ENCODE data around the gene RELN. TPM values are rescaled to one million over a fixed set of nuclear protein-coding genes. Genes with fewer than 3 reads are reported as not detected.

Gene RELN
- total and polyA plus RNA-seq, 2 donors, result 0.28 to 0.96 TPM

DNA sequence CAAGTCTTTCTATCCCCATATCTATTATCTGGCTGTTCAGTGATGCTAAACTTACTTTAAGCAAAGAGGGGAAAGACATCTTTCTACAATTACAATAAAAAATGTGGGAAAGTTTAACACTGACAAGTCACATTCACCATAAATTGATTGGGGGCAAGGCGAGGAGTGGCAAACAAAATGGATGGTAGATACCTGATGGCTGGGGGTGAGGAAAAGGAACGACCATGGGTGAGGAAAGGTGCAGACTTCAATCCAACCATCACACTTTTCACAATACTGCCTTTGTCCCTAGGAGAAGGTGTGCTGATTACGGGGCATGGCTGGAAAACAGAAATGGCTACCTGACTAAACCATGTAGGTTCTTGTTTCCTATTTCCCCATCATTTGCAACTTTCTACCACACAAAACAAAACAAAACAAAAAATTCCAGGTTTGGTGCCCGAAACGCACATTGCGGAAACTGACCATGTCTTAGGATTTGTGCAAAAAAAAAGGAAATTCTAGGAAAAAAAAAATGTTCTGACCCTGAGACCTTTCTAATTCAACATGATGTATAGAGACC lies 3.8 kb downstream of the RELN start:
- H3K36me3 ChIP-seq (ENCODE audit: control insufficient read depth in 2 of 2, insufficient read depth in 2 of 2, low read length in 1 of 2), result no peaks in the 10 kb centered on the region
- peaks cover 0 to 2% of the 10 kb centered on the region in 2 donors for H3K9me3 ChIP-seq (ENCODE audit: control insufficient read depth in 2 of 2, insufficient read depth in 1 of 2, low read length in 1 of 2)
- H3K4me1 ChIP-seq (ENCODE audit: control insufficient read depth in 2 of 2, insufficient read depth in 2 of 2, low read length in 2 of 2), result no peaks in the 10 kb centered on the region
- peaks cover 33 to 34% of the 10 kb centered on the region in 2 donors for H3K27me3 ChIP-seq (ENCODE audit: control insufficient read depth in 2 of 2, insufficient read depth in 1 of 2, low read length in 1 of 2)
- DNase-seq (ENCODE audit: low read depth in 6 of 9, low spot score in 9 of 9), result no peak
- H3K4me3 ChIP-seq (ENCODE audit: low read length in 2 of 2), result no peak overlapping the region
- H3K27ac ChIP-seq (ENCODE audit: low read depth in 1 of 2, low read length in 1 of 2), result no peak overlapping the region
- 89% methylated on average over 6 of the region's 6 CpGs for WGBS

DNA sequence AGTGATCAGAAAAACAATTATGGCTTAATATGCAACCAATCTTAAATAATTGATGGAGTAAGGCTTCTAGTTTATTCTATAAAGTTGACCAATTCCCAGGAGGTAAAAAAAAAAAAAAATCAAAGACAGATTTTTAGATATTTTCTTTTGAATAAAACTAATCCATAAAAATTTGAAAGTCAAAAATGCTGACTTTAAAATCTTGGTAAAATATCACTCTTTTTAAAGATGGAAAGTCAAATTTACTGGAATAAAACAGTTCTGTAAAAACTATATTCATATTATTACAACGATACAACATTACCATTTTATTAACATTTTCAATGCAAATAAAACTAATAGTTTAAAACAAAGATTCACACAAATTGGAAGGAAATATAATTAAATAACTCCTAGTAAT lies 5.4 kb downstream of the RELN start:
- Histone ChIP-seq H3K4me3 (ENCODE audit: low read length in 2 of 2) (no peak overlapping the region), H3K27ac (ENCODE audit: low read depth in 1 of 2, low read length in 1 of 2) (no peak overlapping the region), H3K27me3 (ENCODE audit: control insufficient read depth in 2 of 2, insufficient read depth in 1 of 2, low read length in 1 of 2) (peaks cover 17 to 20% of the 10 kb centered on the region in 2 donors), H3K36me3 (ENCODE audit: control insufficient read depth in 2 of 2, insufficient read depth in 2 of 2, low read length in 1 of 2) (no peaks in the 10 kb centered on the region), H3K4me1 (ENCODE audit: control insufficient read depth in 2 of 2, insufficient read depth in 2 of 2, low read length in 2 of 2) (no peaks in the 10 kb centered on the region), H3K9me3 (ENCODE audit: control insufficient read depth in 2 of 2, insufficient read depth in 1 of 2, low read length in 1 of 2) (peaks cover 0 to 2% of the 10 kb centered on the region in 2 donors)
- 97% methylated on average over 1 of the region's 1 CpG for WGBS
- no peak for DNase-seq (ENCODE audit: low read depth in 6 of 9, low spot score in 9 of 9)

DNA sequence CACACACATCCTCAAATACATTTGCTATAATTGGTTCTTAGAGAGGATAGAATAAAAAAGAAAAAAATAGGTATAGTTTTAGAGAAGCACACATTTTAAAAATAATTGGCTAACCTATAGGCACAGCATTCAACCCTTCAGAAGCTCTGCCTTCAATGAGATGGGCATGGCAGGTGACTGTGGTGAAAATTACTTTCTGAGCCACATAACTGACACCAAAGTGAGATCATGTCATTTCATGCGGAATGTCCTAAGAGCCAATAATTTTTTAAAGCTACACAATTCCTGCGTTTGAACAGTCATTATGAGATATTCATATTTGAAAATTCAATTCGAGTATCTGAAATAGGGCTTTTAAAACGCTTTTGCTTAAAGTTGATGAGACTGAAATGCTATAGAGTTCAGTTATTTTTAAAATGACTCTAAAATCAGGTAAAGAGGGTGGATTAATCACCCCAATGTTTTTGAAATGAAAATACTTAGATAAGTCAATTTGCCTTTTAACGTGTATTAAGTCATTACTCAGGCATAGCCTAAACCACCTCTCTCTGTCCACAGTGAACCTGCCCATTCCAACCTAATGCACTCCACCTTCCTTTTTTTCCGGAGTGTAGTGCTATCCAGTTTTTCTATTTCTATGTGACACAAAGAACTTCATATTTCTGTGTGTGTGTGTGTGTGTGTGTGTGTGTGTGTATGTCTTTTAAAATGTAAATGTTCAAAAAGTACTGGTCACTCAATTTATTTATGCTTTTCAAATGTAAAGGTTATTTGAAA lies 6.1 kb downstream of the RELN start:
- 73% methylated on average over 6 of the region's 6 CpGs for WGBS

DNA sequence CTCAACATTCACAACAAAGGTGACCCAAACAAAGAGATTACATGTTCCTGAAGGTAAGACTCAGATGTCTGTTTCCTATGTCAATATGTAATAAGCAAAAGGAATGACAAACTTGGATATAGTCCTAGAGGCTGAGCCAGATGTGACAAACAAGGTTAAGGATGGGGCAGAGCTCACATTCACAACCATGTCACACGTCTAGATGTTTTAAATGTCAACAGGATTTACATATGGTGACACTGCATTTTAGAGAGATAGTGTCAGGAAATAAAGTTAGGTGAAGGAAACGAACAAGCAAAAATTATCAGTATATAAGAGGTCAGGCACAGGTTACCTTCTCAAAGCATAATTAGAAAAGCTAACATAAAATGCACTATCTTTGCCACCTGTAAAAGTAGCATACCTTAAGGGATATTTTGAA lies 8.4 kb downstream of the RELN start:
- no peak for DNase-seq (ENCODE audit: low read depth in 6 of 9, low spot score in 9 of 9)
- Histone ChIP-seq H3K4me1 (ENCODE audit: control insufficient read depth in 2 of 2, insufficient read depth in 2 of 2, low read length in 2 of 2) (no peaks in the 10 kb centered on the region), H3K27me3 (ENCODE audit: control insufficient read depth in 2 of 2, insufficient read depth in 1 of 2, low read length in 1 of 2) (no peaks in the 10 kb centered on the region), H3K27ac (ENCODE audit: low read depth in 1 of 2, low read length in 1 of 2) (no peak overlapping the region), H3K36me3 (ENCODE audit: control insufficient read depth in 2 of 2, insufficient read depth in 2 of 2, low read length in 1 of 2) (no peaks in the 10 kb centered on the region), H3K9me3 (ENCODE audit: control insufficient read depth in 2 of 2, insufficient read depth in 1 of 2, low read length in 1 of 2) (no peaks in the 10 kb centered on the region), H3K4me3 (ENCODE audit: low read length in 2 of 2) (no peak overlapping the region)
- 46% methylated on average over 2 of the region's 2 CpGs for WGBS

More for the DNA sequence above, 6.1 kb downstream of the RELN start:
- Histone ChIP-seq H3K27me3 (ENCODE audit: control insufficient read depth in 2 of 2, insufficient read depth in 1 of 2, low read length in 1 of 2) (peaks cover 10 to 14% of the 10 kb centered on the region in 2 donors), H3K4me1 (ENCODE audit: control insufficient read depth in 2 of 2, insufficient read depth in 2 of 2, low read length in 2 of 2) (no peaks in the 10 kb centered on the region), H3K9me3 (ENCODE audit: control insufficient read depth in 2 of 2, insufficient read depth in 1 of 2, low read length in 1 of 2) (no peaks in the 10 kb centered on the region), H3K36me3 (ENCODE audit: control insufficient read depth in 2 of 2, insufficient read depth in 2 of 2, low read length in 1 of 2) (no peaks in the 10 kb centered on the region), H3K4me3 (ENCODE audit: low read length in 2 of 2) (no peak overlapping the region), H3K27ac (ENCODE audit: low read depth in 1 of 2, low read length in 1 of 2) (no peak overlapping the region)
- DNase-seq (ENCODE audit: low read depth in 6 of 9, low spot score in 9 of 9), result no peak

DNA sequence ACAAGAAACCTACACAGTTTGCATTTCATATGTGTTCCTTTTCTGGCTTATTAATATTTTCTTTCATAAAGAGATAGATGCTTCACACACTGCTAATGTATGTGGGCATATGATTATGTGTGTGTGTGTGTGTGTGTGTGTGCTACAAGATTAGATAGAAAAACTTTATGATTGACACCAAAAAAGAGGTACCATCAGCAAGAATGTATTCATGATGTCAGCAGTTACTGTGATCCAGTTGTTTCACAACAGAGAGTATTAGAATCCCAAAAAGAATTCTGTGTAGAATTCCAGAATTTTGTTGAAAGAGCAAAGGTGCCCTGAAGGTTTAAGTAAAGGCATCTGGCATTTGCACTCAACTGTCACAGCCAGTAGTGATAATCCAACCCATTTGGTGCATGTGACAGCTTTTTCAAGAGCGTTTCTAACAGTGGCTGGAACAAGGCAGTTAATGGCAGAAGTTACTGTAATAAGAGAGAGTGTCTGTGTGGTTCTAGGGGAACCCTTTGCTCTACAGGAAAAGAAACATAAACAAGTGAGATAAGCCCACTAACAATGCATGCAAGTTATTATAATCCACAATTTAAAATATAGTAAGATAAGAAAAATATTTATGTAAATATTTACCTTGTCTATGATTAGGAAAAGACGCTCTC lies 16.6 kb downstream of the RELN start:
- no peak for DNase-seq (ENCODE audit: low read depth in 6 of 9, low spot score in 9 of 9)
- Histone ChIP-seq H3K27ac (ENCODE audit: low read depth in 1 of 2, low read length in 1 of 2) (no peak overlapping the region), H3K9me3 (ENCODE audit: control insufficient read depth in 2 of 2, insufficient read depth in 1 of 2, low read length in 1 of 2) (no peaks in the 10 kb centered on the region), H3K27me3 (ENCODE audit: control insufficient read depth in 2 of 2, insufficient read depth in 1 of 2, low read length in 1 of 2) (no peaks in the 10 kb centered on the region), H3K4me1 (ENCODE audit: control insufficient read depth in 2 of 2, insufficient read depth in 2 of 2, low read length in 2 of 2) (no peaks in the 10 kb centered on the region), H3K36me3 (ENCODE audit: control insufficient read depth in 2 of 2, insufficient read depth in 2 of 2, low read length in 1 of 2) (no peaks in the 10 kb centered on the region), H3K4me3 (ENCODE audit: low read length in 2 of 2) (no peak overlapping the region)
- WGBS, result 11% methylated on average over 2 of the region's 2 CpGs

DNA sequence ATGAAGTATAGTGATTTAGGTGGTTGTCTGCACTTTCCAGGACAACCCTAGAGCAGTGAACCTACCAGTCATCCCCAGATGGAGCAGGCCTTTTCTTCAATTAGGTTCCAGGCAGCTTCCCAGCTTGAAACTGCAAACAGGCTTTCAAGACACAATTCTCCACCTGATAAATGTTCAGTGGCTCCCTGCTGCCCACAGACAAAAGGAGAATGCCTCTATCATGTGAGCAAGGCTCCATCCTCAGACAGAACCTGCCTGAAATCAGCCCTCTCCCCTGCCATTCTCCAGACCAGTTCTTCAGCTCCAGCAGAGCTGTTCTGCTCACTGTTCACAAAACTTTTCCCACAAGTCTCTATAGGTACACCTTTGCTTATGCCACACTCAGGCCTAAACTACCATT lies 22.1 kb downstream of the RELN start:
- DNase-seq (ENCODE audit: low read depth in 6 of 9, low spot score in 9 of 9), result no peak
- Histone ChIP-seq H3K4me3 (ENCODE audit: low read length in 2 of 2) (no peak overlapping the region), H3K36me3 (ENCODE audit: control insufficient read depth in 2 of 2, insufficient read depth in 2 of 2, low read length in 1 of 2) (no peaks in the 10 kb centered on the region), H3K27ac (ENCODE audit: low read depth in 1 of 2, low read length in 1 of 2) (no peak overlapping the region), H3K27me3 (ENCODE audit: control insufficient read depth in 2 of 2, insufficient read depth in 1 of 2, low read length in 1 of 2) (no peaks in the 10 kb centered on the region), H3K9me3 (ENCODE audit: control insufficient read depth in 2 of 2, insufficient read depth in 1 of 2, low read length in 1 of 2) (no peaks in the 10 kb centered on the region), H3K4me1 (ENCODE audit: control insufficient read depth in 2 of 2, insufficient read depth in 2 of 2, low read length in 2 of 2) (no peaks in the 10 kb centered on the region)

DNA sequence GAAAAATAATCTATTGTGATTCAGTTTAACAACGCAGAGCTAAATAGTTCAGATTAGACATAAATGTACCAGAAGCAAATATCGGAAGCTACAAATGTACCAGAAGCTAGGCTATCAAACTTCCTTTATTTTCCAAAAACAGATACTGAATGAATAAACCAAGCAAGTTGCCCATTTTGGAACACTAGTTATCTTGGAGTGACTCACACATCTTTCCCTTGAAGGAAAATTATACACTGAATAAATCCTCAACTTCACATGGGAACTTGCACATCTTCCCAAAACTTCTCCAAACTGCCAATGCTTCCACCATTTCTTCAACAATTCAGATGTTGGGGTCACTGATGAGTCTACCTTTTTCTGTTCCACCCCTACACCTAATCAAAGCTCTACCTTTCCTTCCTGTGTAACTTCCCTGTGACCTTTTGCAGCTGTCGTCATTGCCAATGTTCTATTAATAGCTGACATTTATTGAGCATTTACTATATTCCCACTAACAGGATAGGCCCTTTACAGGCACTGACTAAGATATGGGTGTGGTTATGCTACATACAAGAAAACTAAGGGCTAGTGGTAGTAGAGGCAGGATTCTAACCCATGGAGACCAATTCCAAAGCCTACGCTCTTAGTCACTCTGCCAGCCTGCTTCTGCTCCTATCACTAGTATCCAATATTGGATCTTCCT lies 22.7 kb downstream of the RELN start:
- Histone ChIP-seq H3K4me3 (ENCODE audit: low read length in 2 of 2) (no peak overlapping the region), H3K36me3 (ENCODE audit: control insufficient read depth in 2 of 2, insufficient read depth in 2 of 2, low read length in 1 of 2) (no peaks in the 10 kb centered on the region), H3K27me3 (ENCODE audit: control insufficient read depth in 2 of 2, insufficient read depth in 1 of 2, low read length in 1 of 2) (no peaks in the 10 kb centered on the region), H3K27ac (ENCODE audit: low read depth in 1 of 2, low read length in 1 of 2) (no peak overlapping the region), H3K9me3 (ENCODE audit: control insufficient read depth in 2 of 2, insufficient read depth in 1 of 2, low read length in 1 of 2) (no peaks in the 10 kb centered on the region), H3K4me1 (ENCODE audit: control insufficient read depth in 2 of 2, insufficient read depth in 2 of 2, low read length in 2 of 2) (no peaks in the 10 kb centered on the region)
- 88% methylated on average over 4 of the region's 4 CpGs for WGBS
- DNase-seq (ENCODE audit: low read depth in 6 of 9, low spot score in 9 of 9), result no peak

DNA sequence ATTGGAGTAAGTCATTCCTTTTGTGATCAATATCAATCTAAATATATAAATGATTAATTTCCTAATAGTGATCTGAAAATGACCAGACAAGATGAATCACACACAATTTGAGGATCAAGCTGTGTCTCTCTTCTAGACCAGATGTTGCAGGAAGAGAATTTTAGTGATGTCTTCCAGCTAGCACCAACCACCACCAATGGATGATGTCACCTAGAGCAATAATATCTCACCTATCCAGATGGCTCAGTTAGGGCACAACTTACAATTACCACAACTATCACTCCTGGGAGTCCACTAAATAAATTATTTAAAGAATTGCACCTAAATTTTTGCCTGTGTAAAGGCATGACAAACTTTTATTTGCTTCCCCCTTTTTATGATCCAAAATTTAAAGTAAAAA lies 25.2 kb downstream of the RELN start:
- no peaks in the 10 kb centered on the region for H3K27me3 ChIP-seq (ENCODE audit: control insufficient read depth in 2 of 2, insufficient read depth in 1 of 2, low read length in 1 of 2)
- H3K4me1 ChIP-seq (ENCODE audit: control insufficient read depth in 2 of 2, insufficient read depth in 2 of 2, low read length in 2 of 2), result no peaks in the 10 kb centered on the region
- no peak overlapping the region for H3K27ac ChIP-seq (ENCODE audit: low read depth in 1 of 2, low read length in 1 of 2)
- no peak overlapping the region for H3K4me3 ChIP-seq (ENCODE audit: low read length in 2 of 2)
- DNase-seq (ENCODE audit: low read depth in 6 of 9, low spot score in 9 of 9), result no peak
- H3K36me3 ChIP-seq (ENCODE audit: control insufficient read depth in 2 of 2, insufficient read depth in 2 of 2, low read length in 1 of 2), result no peaks in the 10 kb centered on the region
- no peaks in the 10 kb centered on the region for H3K9me3 ChIP-seq (ENCODE audit: control insufficient read depth in 2 of 2, insufficient read depth in 1 of 2, low read length in 1 of 2)

DNA sequence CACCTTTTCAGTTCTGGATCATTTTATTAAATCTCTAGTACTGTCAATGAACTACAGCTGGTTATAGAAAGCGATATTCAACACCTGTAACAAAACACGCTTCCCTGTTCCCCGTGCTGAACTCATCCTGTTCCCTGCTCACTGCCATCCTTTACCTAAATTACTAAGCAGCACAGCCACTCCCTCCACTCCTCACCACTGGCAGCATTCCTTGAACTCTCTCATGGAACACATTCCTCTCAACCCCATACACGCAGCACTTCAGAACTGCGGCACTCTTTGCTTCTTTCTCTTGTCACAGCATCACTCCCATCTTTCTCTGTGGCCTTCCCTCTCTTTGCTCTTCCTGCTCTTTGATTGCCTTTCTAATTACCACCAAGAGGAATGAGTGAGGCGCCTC lies 27.4 kb downstream of the RELN start:
- Histone ChIP-seq H3K9me3 (ENCODE audit: control insufficient read depth in 2 of 2, insufficient read depth in 1 of 2, low read length in 1 of 2) (no peaks in the 10 kb centered on the region), H3K27me3 (ENCODE audit: control insufficient read depth in 2 of 2, insufficient read depth in 1 of 2, low read length in 1 of 2) (no peaks in the 10 kb centered on the region), H3K36me3 (ENCODE audit: control insufficient read depth in 2 of 2, insufficient read depth in 2 of 2, low read length in 1 of 2) (no peaks in the 10 kb centered on the region), H3K27ac (ENCODE audit: low read depth in 1 of 2, low read length in 1 of 2) (no peak overlapping the region), H3K4me1 (ENCODE audit: control insufficient read depth in 2 of 2, insufficient read depth in 2 of 2, low read length in 2 of 2) (no peaks in the 10 kb centered on the region), H3K4me3 (ENCODE audit: low read length in 2 of 2) (no peak overlapping the region)
- no peak for DNase-seq (ENCODE audit: low read depth in 6 of 9, low spot score in 9 of 9)
- WGBS, result 76% methylated on average over 6 of the region's 6 CpGs

Data from thymus (tissue), 11 donors.